Endometrial microvascular endothelial cells (primary cell): ENCODE data around the gene ULK4. TPM values are rescaled to one million over a fixed set of nuclear protein-coding genes. Genes with fewer than 3 reads are reported as not detected.
"Not testable (repeated sequence)": the region's sequence is repeated elsewhere in the genome, so short reads cannot be mapped to it uniquely, and the experiment has no call there.

Experiments used
- in situ Hi-C: cut with HindIII; loops from 2 replicates; pipeline ENCODE4 v1.10.0; 2017; ENCODE audit warnings: low sequenced_read_pairs, low pct_unique_long_range_greater_than_20kb; ENCODE audit errors: inconsistent ontology term
- total RNA-seq: library from RNA; depleted of rRNA; stranded (reverse); fragments of >200 nt; gene quantifications from one replicate; pipeline ENCODE4 v1.2.3, GENCODE V29; 2015; ENCODE audit errors: inconsistent ontology term

ULK4 gene
- total RNA-seq, result 7.3 TPM

GRCh38 chr3:41961751-41962679, at the start of gene ULK4:
Gene ULK4, minus strand, starts transcription at chr3:41962103. Its CDS starts 7,344 bp downstream, at chr3:41954759.
- in situ Hi-C loops, result no loop called here

GRCh38 chr3:42010530-42010929, 48.6 kb upstream of the ULK4 start:
- in situ Hi-C loops, result no loop called here

DNA sequence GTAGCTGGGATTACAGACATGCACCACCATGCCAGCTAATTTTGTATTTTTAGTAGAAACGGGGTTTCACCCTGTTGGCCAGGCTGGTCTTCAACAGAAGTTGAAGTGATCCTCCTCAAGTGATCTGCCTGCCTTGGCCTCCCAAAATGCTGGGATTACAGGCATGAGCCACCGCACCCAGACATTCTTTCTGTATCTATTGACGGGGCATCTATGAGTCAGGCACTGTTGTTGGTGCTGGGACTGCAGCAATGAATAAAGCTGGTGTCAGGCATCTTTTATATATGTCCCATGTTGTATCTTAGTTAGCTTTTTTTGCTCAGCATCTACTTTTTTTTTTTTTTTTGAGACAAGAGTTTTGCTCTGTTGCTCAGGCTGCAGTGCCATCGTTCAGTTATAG, 47.6 kb upstream of the ULK4 start:
- in situ Hi-C loops, result no loop called here

- in situ Hi-C loops, result no loop called here
Observed at GRCh38 chr3:42007785-42008184, 45.9 kb upstream of the ULK4 start.

DNA sequence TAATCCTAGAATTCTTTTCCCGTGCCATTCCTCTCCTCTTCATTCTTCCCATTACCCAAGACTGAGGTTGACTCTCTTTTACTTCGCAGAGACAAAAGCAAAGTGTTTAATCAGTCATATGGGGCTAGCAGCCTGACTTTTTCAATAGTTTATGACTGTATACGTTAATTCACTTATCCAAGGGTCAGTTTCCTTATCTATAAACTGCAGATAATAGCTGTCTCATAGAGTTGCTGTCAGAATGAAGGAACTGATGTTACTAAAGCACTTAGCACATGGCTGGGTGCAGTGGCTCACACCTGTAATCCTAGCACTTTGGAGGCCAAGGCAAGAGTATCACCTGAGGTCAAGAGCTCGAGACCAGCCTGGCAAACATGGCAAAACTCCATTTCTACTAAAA, 43.5 kb upstream of the ULK4 start:
- in situ Hi-C loops, result no loop called here

GRCh38 chr3:42002790-42003189, 40.9 kb upstream of the ULK4 start:
- in situ Hi-C loops, result no loop called here

DNA sequence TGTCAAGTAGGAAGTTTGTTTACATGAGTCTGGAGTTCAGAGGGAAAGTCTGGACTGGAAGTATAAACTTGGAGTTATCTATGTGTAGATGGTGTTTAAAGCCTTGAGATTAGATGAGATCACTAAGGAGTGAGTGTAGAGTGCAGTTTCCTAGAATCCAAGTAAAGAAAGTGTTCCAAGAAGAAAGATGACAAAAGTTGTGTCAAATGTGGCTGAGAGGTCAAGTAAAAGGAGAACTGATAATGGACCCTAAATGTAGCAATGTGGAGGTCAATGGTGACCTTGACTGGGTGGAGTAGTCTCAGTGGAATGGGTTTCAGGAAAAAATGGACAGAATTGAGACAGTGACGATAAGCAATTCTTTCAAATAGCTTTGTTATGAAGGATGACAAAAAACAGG, 39.9 kb upstream of the ULK4 start:
- in situ Hi-C loops, result no loop called here

DNA sequence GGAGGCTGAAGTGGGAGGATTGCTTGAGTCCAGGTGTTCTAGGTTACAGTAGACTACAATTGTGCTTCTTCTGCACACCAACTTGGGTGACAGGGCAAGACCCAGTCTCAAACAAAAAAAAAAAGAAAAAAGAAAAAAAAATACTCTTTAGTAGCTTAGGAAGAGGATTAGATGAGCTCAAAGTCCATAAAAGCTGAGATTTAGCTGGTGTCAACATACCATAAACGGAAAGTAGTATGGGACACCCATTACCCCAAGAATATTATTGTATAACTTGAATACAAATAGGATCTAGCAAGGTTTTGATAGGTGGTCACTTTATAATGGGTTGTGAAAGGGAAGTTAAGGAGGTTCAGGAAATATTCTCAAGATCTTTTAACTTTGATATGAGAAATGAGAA, 38.0 kb upstream of the ULK4 start:
- in situ Hi-C loops, result no loop called here

DNA sequence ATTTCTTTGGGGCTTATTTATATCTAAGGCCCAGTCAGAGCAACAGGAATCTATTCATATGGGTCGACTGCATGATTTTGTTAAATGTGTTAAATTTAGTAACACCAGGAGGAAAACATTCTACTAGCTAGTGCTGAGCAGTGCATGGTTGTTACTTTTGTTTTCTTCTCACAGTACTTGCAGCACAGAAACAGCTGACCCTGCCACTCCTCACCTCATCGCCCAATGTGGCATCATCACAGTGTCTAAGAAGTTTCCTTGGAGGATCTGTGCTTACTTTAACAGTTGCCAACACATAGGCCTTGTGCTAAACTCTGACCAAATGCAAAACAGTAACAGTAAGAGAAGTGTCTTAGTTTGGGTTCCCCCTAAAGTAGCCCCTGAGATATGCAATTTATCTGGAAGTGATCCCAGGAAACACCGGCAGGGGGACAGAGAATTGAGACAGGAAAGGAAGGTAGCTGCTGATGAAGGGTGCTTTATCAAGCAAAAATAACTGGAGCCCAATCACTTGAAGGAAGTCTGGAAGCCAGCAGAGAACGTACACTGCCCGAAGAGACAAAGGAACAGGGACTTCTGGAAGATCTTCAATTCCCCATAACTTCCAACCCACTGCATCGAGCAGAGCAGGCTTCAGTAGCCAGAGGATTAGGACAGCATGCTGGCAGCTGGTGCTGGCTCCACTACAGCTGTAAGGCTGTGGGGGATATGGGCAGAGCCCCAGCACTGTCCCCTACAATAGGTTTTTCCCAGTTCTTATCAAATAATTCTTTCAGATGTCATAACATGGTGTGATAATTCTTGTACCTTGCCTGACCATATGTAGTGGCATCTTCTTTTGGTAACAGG, 36.0 kb upstream of the ULK4 start:
- in situ Hi-C loops, result no loop called here

- in situ Hi-C loops, result no loop called here
Observed at GRCh38 chr3:41991437-41991836, 29.5 kb upstream of the ULK4 start.

- in situ Hi-C loops, result no loop called here
Observed at GRCh38 chr3:41989518-41989917, 27.6 kb upstream of the ULK4 start.

DNA sequence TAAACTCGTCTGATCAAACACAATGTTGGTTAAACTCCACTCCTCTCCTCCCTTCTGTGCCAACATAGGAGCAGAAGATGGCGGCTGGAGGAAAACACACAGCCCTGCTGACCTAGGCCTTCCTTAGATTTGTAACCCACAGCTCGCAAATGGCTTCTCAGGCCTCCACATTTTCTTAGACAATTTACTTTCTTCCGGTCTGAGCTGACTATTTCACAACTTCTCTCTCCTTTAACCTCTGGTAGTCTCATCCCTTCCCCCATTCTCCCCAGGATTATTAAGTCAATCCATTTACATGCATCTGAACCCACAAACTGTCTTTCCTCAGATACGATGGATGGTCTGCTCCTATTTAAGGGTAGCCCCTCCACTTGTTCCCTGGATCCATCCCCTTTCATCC, 25.7 kb upstream of the ULK4 start:
- in situ Hi-C loops, result no loop called here

- in situ Hi-C loops, result no loop called here
Observed at GRCh38 chr3:41986561-41986960, 24.7 kb upstream of the ULK4 start.

DNA sequence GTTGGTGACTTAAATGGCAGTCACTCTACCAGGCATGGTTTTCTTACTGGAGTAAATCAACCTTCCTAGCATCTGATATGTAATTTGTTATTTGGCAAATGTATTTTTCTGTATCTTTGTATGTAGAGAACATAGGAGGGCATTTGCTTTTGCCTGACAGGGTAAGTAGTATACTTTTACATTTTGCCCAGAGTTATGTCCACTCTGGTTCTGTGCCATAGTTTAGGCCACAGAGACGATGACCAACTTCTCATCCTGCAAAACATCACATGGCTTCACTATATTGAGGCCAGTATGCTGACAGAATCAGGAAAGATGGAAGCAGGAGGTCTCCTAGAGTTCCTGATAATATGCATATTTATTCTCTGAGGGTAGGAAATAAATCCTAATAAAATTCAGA, 23.1 kb upstream of the ULK4 start:
- in situ Hi-C loops, result no loop called here

DNA sequence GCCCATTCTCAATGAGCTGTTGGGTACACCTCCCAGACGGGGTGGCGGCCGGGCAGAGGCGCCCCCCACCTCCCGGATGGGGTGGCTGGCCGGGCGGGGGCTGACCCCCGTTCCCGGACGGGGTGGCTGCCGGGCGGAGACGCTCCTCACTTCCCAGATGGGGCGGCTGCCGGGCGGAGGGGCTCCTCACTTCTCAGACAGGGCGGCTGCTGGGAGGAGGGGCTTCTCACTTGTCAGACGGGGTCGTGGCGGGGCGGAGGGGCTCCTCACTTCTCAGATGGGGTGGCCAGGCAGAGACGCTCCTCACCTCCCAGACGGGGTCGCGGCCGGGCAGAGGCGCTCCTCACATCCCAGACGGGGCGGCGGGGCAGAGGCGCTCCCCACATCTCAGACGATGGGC, 21.2 kb upstream of the ULK4 start:
- in situ Hi-C loops, result not testable (repeated sequence)

- in situ Hi-C loops, result not testable (repeated sequence)
Observed at GRCh38 chr3:41977401-41977800, 15.5 kb upstream of the ULK4 start.

GRCh38 chr3:41975416-41976103, 13.7 kb upstream of the ULK4 start:
- in situ Hi-C loops, result no loop called here

DNA sequence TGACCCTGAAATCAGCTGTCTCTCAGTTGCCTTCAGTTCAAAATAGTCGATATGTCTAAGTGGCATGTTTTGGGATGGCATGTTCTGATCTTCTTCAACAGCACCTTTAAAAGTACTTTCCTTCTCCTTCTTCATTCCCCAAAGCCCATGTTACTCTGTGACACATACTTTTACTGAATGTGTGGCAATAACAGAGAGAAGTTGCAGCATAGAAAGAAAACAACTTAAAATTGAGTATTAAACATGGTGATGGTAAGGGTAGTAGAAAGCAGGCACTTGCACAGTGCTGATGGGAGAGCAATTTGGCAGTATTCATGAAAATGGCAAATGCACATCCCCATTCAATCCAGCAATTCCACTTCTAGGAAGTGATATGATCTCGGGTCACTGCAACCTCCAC, 12.3 kb upstream of the ULK4 start:
- in situ Hi-C loops, result no loop called here

GRCh38 chr3:41972802-41973201, 10.9 kb upstream of the ULK4 start:
- in situ Hi-C loops, result no loop called here
